Epithelial cell of prostate (primary cell): ENCODE results near the gene FSIP1.
"Not testable (repeated sequence)": the region's sequence is repeated elsewhere in the genome, so short reads cannot be mapped to it uniquely, and the experiment has no call there.

Experiments
- DNase-seq: peaks from one replicate; pipeline ENCODE4 v3.0.0-alpha.2; 2011; ENCODE audit warnings: low read depth, low spot score
- H3K27ac ChIP-seq: fragments of 450-650 bp; 2 replicates; pipeline ENCODE4 v1.5.1; 2017; ENCODE audit warnings: mild to moderate bottlenecking

The FSIP1 gene

DNA sequence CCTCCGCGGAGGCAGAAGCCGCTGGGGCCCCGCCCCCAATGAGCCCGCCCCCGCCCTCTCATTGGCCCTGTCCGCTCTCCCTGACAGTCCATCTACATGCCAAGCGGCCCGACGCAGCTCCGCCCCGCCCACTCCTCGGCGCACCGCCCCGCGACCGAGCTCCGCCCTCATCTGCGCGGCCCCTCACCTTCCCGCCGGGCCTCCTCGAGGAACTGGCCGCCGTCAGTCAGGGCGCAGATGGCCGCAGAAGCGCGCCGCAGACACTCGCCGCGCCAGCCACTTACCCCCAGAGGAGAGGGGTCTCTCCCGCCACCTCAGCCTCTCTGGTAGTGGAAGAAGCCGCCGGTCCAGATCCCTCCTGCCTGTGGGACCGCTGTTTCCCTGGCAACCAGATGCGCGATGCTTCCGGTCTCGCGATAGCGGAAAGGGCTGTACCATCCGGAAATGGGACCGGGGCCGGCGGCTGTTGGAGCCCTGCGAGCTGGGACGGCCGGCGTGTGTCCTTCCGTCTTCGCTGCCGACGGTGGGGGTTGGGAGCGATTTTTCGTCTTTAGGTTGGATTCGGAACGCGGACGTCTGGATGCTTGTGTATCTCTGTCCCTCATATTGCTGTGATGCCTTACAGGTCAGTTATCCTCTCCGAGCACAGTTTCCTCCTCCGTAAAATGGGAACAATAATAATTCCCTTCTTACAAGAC, at the start of gene FSIP1:
Gene FSIP1 (minus strand): TSS at position 401 of the 698 bp plus-strand sequence. CDS start 6,317 bp downstream, outside the sequence.
- peak; percentile 87 for DNase-seq
- H3K27ac ChIP-seq = peak within 1 kb of the TSS; percentile 46

DNA sequence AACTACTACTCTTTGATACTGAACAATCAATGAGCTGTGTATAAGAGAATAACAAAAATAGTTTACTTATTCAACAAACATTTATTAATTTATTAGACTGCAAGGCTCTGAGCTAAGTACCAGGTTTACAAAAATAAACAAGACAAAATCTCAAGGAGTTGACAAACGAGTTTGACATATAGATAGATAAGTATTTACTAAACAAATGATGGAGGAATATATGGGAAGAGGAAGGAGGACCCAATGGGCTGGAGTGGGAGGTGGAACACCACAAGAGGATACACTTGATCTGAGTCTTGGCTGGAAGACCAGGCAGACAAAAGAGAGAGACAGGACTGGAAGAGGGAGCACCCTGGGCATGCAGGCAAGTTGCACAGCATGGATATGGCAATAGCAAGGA, 47.5 kb upstream of the FSIP1 start:
- no peak overlapping the region for H3K27ac ChIP-seq
- DNase-seq = no peak

DNA sequence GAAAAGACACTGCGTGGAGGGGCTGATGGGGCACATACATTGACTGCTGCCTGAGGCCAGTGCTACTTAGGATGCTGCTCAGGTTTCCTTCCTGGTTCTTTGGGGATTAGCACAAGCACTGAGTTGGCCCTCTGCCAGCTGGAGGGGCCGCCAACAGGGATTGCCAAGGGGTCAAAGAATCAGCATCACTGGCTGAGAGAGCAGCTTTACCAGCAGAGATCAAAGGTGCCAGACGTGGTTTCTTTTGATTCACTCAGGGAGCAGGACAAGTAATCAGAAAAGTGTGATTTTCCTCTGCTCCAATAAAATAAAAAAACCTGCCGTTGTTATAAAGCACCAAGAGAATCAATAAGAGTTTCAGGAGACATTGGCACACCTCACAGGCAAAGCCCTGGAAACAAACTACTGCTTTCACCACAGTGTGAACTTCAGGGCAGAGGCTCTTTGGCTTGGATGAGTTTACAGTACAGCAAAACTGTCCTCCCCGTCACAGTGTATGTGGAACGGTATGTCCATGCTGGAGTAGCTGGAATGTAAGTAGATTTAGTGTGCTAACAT, 45.8 kb upstream of the FSIP1 start:
- DNase-seq = no peak
- H3K27ac ChIP-seq = no peak overlapping the region

DNA sequence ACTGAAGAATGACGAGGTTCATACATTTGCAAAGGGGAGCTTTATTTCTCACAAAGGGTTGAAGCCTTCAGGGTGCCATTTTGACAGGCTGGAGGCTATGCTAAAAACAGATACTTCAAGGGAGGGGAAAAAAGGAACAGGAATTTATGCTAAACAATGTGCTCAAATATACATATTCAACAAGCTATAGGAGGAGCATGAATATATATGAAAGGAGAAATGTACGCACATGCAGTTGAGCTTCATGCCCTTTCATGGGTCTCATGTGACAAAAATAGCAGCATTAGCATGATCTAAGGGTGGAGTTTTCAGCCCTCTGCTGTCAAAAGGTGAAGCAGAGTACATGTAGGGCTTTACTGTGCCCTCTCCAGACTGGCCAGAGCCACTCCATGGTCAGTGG, 44.3 kb upstream of the FSIP1 start:
- no peak for DNase-seq
- no peak overlapping the region for H3K27ac ChIP-seq

DNA sequence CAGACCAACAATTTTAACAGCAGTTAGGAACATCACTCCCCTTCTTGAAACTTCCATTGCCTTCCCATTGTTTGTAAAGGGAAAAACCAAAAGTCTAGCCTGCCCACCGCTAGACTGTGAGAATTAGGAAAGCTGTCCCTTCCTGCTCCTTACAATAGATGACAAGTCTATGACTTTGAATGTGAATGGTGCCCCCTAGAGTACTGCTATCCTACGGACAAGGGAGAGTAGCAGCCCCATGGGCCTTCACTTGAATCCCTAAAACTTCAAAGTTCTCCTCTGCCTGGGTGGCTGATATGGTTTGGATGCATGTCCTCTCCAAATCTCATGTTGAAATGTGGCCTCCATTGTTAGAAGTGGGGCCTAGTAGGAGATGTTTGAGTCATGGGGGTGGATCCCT, 41.0 kb upstream of the FSIP1 start:
- no peak for DNase-seq
- no peak overlapping the region for H3K27ac ChIP-seq

DNA sequence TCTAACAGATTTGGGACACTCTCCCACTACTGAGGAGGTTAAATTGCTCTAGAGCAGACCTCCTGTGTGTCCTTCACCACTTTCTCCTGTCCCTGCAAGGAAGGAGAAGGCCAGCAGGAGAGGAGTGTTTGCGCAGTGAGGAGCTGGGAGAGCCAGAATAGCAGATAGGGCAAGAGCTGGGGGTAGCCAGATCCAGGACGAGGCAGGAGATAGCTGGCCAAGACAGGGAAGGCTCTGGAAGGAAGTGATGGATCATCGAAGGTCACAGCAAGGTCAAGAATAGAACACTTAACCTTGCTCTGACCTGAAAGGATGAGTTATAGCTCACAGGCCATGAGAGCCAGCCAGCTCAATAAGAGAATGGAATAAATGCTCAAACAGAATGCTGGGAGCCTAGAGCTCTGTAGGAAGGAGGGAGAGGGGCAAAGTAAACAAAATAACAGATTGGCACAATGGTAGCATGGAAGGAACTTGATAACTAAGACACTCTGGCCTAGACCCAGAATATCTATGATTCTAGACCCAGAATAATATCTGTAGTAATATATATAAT, 37.5 kb upstream of the FSIP1 start:
- DNase-seq = no peak
- H3K27ac ChIP-seq = no peak overlapping the region

DNA sequence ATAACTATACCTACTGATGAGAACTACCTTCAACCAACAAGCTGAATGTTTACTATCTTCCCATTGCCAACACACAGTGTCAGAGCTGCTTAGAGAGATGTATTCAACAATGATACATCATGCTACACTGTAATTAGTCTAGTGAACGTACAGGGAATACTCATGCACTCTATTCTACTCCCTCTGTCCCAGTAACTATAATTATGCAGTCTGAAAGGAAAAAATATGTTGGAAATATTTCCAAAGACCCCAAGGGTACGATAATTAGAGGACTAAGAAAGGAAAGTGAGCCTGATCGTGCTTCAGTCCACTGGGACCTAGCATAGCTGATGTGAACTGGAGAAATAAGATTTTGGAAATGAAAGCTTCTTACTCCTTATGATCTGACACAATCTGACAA, 36.9 kb upstream of the FSIP1 start:
- H3K27ac ChIP-seq = no peak overlapping the region
- DNase-seq = no peak

DNA sequence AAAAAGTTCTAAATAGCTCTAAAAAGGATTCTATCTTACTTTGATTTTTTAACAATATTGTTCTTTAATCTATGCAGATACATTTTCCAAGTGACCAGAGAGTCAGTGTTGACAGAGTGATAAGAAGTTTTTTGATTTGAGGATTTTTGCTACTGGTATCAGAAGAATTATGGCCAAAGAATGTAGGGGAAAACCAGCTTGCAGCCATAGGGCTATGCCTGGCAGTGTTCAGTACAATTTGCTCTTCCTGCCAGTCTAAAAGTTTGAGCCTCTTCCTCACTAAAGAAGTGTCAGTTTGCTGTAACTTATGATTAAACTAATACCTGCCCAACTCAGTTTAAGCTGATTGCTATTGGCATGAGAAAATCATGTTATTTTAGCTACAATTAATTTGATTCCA, 35.3 kb upstream of the FSIP1 start:
- DNase-seq = no peak
- H3K27ac ChIP-seq = no peak overlapping the region

DNA sequence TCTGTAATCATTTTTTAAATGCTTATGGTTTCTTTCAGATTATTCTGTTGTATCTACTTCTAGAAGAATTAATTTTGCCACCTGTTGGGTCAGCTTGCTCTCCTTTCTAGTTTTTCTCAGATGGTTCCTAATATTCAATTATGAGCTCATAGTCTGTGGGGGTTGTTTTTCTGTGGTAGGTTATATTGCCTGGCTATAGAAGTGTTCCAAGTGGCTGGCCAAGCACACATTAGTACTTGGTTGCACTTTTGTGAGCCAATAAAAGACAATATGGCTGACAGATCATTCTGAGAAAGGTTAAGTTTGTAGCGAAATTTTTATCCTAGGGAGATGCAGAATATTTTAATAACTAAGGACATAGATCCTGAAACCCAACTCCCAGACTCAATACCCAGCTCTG, 31.8 kb upstream of the FSIP1 start:
- no peak overlapping the region for H3K27ac ChIP-seq
- no peak for DNase-seq

DNA sequence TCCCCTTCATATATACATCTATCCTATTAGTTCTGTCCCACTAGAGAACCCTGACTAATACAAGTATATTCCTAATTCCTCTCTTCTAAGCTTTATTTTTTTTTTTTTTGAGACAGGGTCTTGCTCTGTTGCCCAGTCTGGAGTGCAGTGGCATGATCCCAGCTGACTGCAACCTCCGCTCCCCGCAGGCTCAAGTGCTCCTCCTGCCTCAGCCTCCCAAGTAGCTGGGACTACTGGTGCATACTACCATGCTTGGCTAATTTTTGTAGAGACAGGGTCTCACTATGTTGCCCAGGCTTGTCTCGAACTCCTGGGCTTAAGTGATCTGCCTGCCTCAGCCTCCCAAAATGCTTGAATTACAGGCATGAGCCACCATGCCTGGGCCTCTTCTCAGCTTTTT, 30.0 kb upstream of the FSIP1 start:
- not testable (repeated sequence) for DNase-seq, H3K27ac ChIP-seq

DNA sequence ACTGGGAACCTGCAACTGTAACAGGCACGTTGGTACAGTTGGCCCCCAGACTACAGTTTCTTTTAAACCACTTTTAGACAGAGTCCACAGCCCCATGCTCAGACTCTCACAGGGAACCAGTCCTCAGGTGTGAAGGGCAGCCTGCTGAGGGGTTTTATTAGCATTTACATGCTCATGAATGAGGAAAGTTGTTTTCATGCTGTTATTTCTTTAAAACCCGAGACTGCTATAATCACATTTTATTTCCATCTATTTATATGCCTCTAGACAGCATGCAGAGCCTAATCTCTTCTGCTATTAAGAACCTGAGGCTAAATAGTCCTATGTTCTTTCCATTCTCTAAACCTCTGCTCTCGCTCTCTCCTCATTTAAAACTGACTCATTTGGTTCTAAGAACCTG, 26.3 kb upstream of the FSIP1 start:
- no peak for DNase-seq
- no peak overlapping the region for H3K27ac ChIP-seq

DNA sequence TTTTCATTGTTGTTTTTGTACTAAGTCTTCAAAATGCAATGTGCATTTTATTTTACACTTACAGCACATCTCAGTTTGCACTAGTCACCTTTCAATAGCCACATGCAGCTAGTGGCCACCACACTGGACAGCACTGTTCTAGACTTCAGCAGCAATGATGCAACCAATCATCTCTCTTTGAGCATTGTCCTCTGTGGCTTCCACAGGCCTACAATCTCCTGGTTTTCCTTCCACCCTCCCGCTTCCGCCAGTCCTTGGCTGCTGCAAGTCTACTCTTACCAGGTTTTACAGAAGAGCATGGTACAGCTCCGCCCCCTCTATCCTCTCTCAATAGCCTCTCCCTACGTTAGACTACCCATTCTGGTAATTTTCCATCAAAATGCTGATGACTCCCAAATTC, 25.1 kb upstream of the FSIP1 start:
- DNase-seq = no peak
- H3K27ac ChIP-seq = no peak overlapping the region

DNA sequence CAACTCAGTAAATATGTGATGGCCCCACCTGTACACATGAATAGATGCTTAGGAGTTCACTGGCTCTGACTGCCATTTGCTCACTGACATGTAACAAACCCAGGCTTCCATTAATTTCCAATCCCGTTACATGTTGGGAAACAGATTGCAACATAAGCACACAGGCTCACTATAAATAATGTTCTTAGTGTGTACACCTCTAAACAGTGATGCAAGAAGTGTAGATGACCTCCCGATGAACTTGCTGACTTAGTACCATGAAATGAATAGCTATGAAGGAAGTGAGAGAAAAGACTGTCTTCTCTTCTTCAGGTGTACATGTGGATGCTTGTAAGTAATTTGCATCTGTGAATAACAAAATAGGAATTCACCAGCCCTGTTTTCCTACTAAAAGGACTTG, 21.4 kb upstream of the FSIP1 start:
- DNase-seq = peak; percentile 91
- H3K27ac ChIP-seq = peak overlapping the region; percentile 59

DNA sequence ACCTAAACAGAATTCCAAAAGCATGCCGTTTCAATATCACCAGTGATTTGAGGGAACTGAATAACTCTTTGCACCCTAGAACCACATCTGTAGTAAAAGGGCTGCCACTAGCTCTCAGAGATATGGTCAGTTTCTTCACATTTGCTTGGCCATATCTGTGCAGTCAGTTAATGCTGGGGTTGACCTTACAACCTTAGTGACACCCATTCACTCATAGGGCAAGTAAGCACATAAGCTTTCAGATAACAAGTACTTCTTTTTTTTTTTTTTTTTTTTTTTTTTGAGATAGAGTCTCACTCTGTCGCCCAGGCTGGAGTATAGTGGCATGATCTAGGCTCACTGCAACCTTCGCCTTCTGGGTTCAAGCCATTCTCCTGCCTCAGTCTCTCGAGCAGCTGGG, 20.4 kb upstream of the FSIP1 start:
- DNase-seq = no peak
- no peak overlapping the region for H3K27ac ChIP-seq

DNA sequence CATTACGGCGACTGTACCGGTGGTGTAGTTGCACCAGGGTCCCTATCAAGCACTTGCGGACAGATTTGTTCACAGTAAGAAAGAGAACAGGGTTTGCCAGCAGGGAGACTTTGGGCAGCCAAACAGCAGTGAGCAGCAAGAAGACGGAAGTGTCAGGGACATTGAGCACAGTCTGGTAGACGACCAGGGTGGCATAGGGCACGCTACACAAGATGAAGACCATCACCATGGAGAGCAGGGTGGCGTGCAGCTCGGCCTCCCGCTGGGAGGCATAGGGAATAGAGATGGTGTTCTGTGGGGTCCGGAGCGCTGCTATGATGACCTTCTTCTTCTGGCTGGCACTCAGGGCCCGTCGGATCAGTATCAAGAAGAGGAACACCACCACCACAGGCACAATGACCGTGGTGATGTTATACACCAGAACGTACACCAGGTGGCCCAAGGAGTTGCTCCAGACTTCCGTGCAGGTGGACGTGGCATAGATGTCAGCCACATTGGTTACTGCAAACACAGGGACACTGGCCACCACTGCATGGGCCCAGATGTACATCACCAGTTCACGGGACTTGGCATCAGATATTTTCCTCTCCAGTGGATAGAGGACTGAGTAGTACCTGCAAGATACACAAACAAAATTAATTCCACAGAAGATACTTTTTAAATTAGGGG, 19.1 kb upstream of the FSIP1 start:
- H3K27ac ChIP-seq = no peak overlapping the region
- no peak for DNase-seq

DNA sequence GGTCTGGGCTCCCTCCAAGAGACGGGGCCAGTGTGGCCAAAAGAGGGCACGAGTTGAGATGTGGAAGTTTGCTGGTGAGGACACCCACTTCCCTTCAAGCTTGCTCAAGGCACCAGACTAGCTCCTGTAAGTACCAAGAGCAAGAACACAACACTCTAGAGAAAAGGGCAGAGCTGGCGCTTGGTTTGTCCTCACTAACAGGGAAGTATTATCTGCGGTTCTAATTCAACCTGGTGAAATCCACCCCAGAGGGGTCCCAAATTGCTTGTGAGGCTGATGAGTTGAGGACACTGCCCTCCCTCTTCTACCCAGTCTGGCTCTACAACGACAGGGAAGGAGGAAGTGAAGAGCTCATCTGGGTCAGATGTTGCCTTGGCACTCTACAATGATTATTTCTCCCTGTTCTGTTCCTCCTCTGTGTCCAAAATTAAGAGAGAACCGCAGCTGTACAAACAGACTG, 16.9 kb upstream of the FSIP1 start:
- no peak overlapping the region for H3K27ac ChIP-seq
- DNase-seq = no peak

DNA sequence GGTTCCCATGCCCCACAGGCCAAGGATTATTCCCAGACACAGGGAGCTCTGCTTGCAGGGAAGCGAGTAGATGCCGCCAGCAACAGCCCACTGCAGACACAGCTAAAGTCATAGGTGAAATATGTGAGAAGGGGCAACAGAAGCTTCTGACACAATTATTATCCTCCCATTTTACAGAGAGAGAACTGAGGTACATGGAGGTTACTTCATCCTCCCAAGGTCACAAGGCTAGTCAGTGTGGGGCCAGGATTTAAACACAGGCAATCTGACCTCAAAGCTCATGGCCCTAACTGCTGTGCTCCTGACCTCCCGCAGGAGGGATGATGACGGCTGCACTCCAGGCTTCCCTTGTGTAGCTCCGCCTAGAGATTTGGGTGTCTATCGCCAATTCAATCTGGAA, 15.7 kb upstream of the FSIP1 start:
- DNase-seq = no peak
- H3K27ac ChIP-seq = no peak overlapping the region

DNA sequence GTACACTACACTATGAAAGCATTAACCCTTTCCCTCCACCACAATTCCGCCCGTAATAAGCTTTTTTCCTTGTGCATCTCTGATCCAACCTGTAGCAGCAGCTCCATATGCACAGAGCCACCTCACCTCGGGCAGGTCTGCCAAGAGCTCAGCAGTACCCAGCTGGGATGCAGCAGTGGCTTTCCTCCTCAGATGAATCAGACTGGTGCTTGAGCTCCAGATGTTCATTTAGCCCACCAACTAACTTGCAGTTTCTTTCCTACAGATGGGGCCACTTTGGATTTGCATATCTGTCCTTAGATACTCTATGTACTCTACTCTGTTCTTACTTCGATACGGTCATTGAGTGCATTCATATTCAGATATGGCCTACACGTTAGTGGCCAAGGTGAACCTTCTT, 14.8 kb upstream of the FSIP1 start:
- no peak overlapping the region for H3K27ac ChIP-seq
- DNase-seq = no peak

DNA sequence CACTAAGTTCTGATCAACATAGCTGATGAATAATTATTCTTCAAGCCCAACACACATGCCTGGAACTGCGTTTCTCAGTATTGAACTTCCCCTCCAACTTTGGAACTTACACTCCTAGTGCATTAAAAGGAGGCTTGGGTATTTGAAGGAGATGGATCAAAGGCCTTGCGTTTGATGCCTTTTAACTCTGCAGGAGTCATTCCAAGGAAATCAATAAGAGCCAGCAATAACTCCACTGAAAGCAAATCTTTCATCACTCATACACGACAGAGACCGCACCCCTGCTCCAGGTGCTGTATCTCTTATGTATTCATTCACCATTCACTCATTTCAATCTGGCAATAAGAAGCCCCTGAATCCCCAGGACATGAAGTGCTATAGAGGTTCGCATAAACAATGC, 14.0 kb upstream of the FSIP1 start:
- no peak for DNase-seq
- H3K27ac ChIP-seq = no peak overlapping the region

DNA sequence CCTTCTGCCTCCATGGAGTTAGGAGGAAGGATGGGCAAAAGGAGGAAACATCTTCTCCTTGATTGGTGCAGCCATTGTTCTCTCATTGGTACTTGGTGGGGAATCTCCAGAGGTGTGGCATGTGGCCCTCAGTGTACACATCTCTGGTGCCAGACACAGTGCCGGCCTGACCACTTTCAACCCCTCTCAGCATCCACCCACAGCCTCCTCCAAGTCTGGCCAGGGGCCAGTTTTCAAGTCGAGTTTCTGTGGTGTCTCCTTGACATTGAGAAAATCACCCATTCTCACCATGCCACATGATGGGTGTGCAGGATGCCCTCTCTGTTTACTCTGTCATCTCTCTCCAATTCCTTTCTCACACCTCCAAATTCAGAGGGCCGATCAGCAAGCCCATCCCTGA, 12.8 kb upstream of the FSIP1 start:
- no peak for DNase-seq

DNA sequence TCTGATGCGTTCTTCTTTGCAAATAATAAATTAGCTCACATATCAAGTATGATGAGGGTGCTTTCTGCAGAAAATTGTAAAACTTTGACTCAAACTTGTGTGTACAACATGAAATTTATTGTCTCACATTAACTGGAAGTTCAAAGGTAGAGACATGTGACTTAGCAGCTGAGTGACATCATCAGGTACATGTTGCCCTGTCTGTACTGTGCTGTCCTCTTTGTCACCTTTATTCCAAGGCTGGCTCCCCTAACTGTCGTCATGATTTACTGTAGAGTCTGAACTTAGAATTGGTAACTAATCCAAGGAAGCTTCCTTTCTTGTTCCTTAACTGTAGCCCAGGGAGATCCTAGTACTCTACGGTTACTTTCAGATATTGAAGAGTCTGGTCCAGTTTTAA, 12.3 kb upstream of the FSIP1 start:
- H3K27ac ChIP-seq = no peak overlapping the region

More for the DNA sequence above, 12.8 kb upstream of the FSIP1 start:
- H3K27ac ChIP-seq = no peak overlapping the region

More for the DNA sequence above, 12.3 kb upstream of the FSIP1 start:
- DNase-seq = no peak
